22Rv1 (cell line): ENCODE data around the gene AGL.

Experiments
- ZFX ChIP-seq: fragments of 450-650 bp; IDR thresholded peaks from 2 replicates; pipeline ENCODE4 v1.6.1; 2017; ENCODE audit warnings: antibody characterized with exemption, borderline replicate concordance
- TF ChIP-seq, protein P1 (sequence below): fragments of 450-650 bp; IDR thresholded peaks from 2 replicates; pipeline ENCODE4 v1.5.1; 2017; ENCODE audit warnings: mild to moderate bottlenecking

DNA sequence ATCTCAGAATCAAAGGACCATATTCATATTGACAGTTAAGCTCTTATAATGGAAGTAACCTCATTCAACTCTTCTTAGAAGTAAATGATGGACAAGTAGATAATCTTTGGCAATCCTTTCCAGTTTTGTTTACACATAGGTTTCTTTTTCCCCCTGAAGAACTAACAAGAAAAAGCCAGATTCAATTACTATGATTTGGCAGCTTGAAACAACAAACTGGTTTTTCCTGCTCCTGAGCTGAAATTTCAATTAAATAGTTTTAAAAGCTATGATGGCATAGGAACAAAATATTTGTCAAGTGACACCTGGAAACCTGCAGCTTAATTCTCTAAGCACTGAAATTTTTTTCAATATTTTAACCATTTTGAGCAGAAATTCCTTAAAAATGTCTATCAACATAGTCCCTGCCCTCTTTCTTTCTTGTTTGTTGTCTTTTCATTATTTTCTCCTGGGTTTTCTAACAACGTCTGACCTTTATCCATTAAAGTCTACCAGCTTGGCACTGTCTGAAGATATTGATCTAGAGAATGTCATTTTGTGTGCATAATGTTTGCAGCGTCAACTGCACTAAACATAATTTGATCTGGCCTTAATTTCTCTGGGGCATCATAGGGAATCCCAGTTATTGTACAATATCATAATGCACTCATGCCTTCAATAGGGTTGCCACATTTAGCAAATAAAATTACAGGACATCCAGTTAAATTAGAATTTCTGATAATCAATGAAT, 115.7 kb downstream of the AGL start:
- TF ChIP-seq, protein P1, sequence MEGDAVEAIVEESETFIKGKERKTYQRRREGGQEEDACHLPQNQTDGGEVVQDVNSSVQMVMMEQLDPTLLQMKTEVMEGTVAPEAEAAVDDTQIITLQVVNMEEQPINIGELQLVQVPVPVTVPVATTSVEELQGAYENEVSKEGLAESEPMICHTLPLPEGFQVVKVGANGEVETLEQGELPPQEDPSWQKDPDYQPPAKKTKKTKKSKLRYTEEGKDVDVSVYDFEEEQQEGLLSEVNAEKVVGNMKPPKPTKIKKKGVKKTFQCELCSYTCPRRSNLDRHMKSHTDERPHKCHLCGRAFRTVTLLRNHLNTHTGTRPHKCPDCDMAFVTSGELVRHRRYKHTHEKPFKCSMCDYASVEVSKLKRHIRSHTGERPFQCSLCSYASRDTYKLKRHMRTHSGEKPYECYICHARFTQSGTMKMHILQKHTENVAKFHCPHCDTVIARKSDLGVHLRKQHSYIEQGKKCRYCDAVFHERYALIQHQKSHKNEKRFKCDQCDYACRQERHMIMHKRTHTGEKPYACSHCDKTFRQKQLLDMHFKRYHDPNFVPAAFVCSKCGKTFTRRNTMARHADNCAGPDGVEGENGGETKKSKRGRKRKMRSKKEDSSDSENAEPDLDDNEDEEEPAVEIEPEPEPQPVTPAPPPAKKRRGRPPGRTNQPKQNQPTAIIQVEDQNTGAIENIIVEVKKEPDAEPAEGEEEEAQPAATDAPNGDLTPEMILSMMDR: no peak
- TF ChIP-seq ZFX: no peak
